Suprapubic skin (tissue), 4 donors: ENCODE measurements around the gene TDP1. TPM values are rescaled to one million over a fixed set of nuclear protein-coding genes. Genes with fewer than 3 reads are reported as not detected.

Experiments
- DNase-seq, 2 donors: peaks; one replicate each; pipeline ENCODE4 v3.0.0-alpha.2; 2019; ENCODE audit warnings: low spot score in 2 of 2
- H3K27ac ChIP-seq: fragments of 200-600 bp; sonication (generic); one replicate; pipeline ENCODE4 v1.5.1; 2019
- H3K27me3 ChIP-seq: fragments of 200-600 bp; sonication (generic); one replicate; pipeline ENCODE4 v1.5.1; 2019
- H3K36me3 ChIP-seq: fragments of 200-600 bp; sonication (generic); one replicate; pipeline ENCODE4 v1.5.1; 2019
- H3K4me1 ChIP-seq: fragments of 200-600 bp; sonication (generic); one replicate; pipeline ENCODE4 v1.5.1; 2019
- H3K4me3 ChIP-seq: fragments of 200-600 bp; sonication (generic); one replicate; pipeline ENCODE4 v1.5.1; 2019; ENCODE audit warnings: mild to moderate bottlenecking
- H3K9me3 ChIP-seq: fragments of 200-600 bp; sonication (generic); one replicate; pipeline ENCODE4 v1.5.1; 2019
- CTCF ChIP-seq, 2 donors: fragments of 200-600 bp in 1 of 2; fragments of 450-650 bp in 1 of 2; sonication (generic) in 1 of 2; IDR thresholded peaks; one replicate each; pipeline ENCODE4 v1.5.1; 2016 to 2019; ENCODE audit warnings: antibody characterized with exemption in 2 of 2, mild to moderate bottlenecking in 1 of 2, moderate library complexity in 1 of 2
- EP300 ChIP-seq: sonication (generic); formaldehyde crosslinking; IDR thresholded peaks from one replicate; pipeline ENCODE4 v1.6.1; 2017; ENCODE audit warnings: antibody characterized with exemption
- POLR2A ChIP-seq, 2 donors: fragments of 450-650 bp; IDR thresholded peaks; one replicate each; pipeline ENCODE4 v1.6.1; 2017; ENCODE audit warnings: antibody characterized with exemption in 2 of 2, mild to moderate bottlenecking in 2 of 2, moderate library complexity in 2 of 2
- POLR2AphosphoS5 ChIP-seq, 3 donors: sonication (generic); formaldehyde crosslinking; IDR thresholded peaks; one replicate each; pipeline ENCODE4 v1.6.1; 2017; ENCODE audit warnings: antibody characterized with exemption in 3 of 3
- WGBS: methylation state at CpG from one replicate; pipeline ENCODE4 v1.1.5; 2018; 5-methylcytosine and 5-hydroxymethylcytosine counted together
- total RNA-seq, 4 donors: library from RNA; depleted of rRNA; stranded (reverse); fragments of >200 nt; gene quantifications; one replicate each; pipeline ENCODE4 v1.1.0, GENCODE V29; 2016

Gene TDP1
- total RNA-seq, 4 donors from 2014 or later = 10.8 to 25.8 (median 18.1) TPM

- no peak for TF ChIP-seq CTCF (IDR thresholded peaks at IDR 0.05)
- no peak for TF ChIP-seq POLR2A (IDR thresholded peaks at IDR 0.05)
- TF ChIP-seq EP300 = no peak
- TF ChIP-seq POLR2AphosphoS5 (IDR thresholded peaks at IDR 0.05) = no peak
- peaks cover 38% of the 10 kb centered on the region for H3K36me3 ChIP-seq
- 96% methylated on average over 11 of the region's 11 CpGs for WGBS
- no peak overlapping the region for H3K27ac ChIP-seq
- no peaks in the 10 kb centered on the region for H3K27me3 ChIP-seq
- no peaks in the 10 kb centered on the region for H3K4me1 ChIP-seq
- DNase-seq = no peak
- peaks cover 6% of the 10 kb centered on the region for H3K9me3 ChIP-seq
- H3K4me3 ChIP-seq = no peak overlapping the region
These were observed 83.7 kb downstream of the TDP1 start for GRCh38 chr14:90039253-90040010.

GRCh38 chr14:90040411-90040810, 84.7 kb downstream of the TDP1 start:
- Histone ChIP-seq H3K27me3 (no peaks in the 10 kb centered on the region), H3K4me3 (no peak overlapping the region), H3K9me3 (peaks cover 6% of the 10 kb centered on the region), H3K27ac (no peak overlapping the region), H3K36me3 (peaks cover 41% of the 10 kb centered on the region), H3K4me1 (no peaks in the 10 kb centered on the region)
- 78% methylated on average over 3 of the region's 3 CpGs for WGBS
- TF ChIP-seq POLR2AphosphoS5 (IDR thresholded peaks at IDR 0.05) (no peak), CTCF (IDR thresholded peaks at IDR 0.05) (no peak), POLR2A (IDR thresholded peaks at IDR 0.05) (no peak), EP300 (no peak)
- DNase-seq = no peak

- Histone ChIP-seq H3K27ac (no peak overlapping the region), H3K36me3 (peaks cover 28% of the 10 kb centered on the region), H3K4me1 (no peaks in the 10 kb centered on the region), H3K27me3 (no peaks in the 10 kb centered on the region), H3K4me3 (no peak overlapping the region), H3K9me3 (peaks cover 3% of the 10 kb centered on the region)
- WGBS = 89% methylated on average over 9 of the region's 9 CpGs
- no peak for DNase-seq
- TF ChIP-seq POLR2AphosphoS5 (IDR thresholded peaks at IDR 0.05) (no peak), CTCF (IDR thresholded peaks at IDR 0.05) (no peak), POLR2A (IDR thresholded peaks at IDR 0.05) (no peak)
These were observed 86.9 kb downstream of the TDP1 start for GRCh38 chr14:90042496-90043252.

GRCh38 chr14:90045616-90046015, 89.9 kb downstream of the TDP1 start:
- peaks cover 18% of the 10 kb centered on the region for H3K36me3 ChIP-seq
- no peaks in the 10 kb centered on the region for H3K4me1 ChIP-seq
- 85% methylated on average over 2 of the region's 2 CpGs for WGBS
- H3K27ac ChIP-seq = no peak overlapping the region
- TF ChIP-seq CTCF (IDR thresholded peaks at IDR 0.05) (no peak), EP300 (no peak), POLR2A (IDR thresholded peaks at IDR 0.05) (no peak), POLR2AphosphoS5 (IDR thresholded peaks at IDR 0.05) (no peak)
- no peak for DNase-seq
- H3K27me3 ChIP-seq = no peaks in the 10 kb centered on the region
- H3K9me3 ChIP-seq = no peaks in the 10 kb centered on the region
- H3K4me3 ChIP-seq = no peak overlapping the region

- Histone ChIP-seq H3K4me3 (no peak overlapping the region), H3K27me3 (peaks cover 20% of the 10 kb centered on the region), H3K9me3 (no peaks in the 10 kb centered on the region), H3K36me3 (peaks cover 5% of the 10 kb centered on the region), H3K27ac (no peak overlapping the region), H3K4me1 (no peaks in the 10 kb centered on the region)
- no peak for DNase-seq
- TF ChIP-seq POLR2AphosphoS5 (IDR thresholded peaks at IDR 0.05) = no peak
- no peak for TF ChIP-seq EP300
- no peak for TF ChIP-seq CTCF (IDR thresholded peaks at IDR 0.05)
- TF ChIP-seq POLR2A (IDR thresholded peaks at IDR 0.05) = no peak
- WGBS = 52% methylated on average over 3 of the region's 3 CpGs
These were observed 93.7 kb downstream of the TDP1 start for GRCh38 chr14:90049390-90049789.
